GM21367 (cell line): ENCODE measurements around the gene KCNA1.
A peak's percentile ranks its signal among the peaks of the same experiment; 100 is the strongest.

Experiments used
- ATAC-seq: cut with Tn5 transposase; IDR thresholded peaks from one replicate; pipeline ENCODE4 v1.9.1; 2021; ENCODE audit not compliant: unreplicated experiment

The KCNA1 gene

DNA sequence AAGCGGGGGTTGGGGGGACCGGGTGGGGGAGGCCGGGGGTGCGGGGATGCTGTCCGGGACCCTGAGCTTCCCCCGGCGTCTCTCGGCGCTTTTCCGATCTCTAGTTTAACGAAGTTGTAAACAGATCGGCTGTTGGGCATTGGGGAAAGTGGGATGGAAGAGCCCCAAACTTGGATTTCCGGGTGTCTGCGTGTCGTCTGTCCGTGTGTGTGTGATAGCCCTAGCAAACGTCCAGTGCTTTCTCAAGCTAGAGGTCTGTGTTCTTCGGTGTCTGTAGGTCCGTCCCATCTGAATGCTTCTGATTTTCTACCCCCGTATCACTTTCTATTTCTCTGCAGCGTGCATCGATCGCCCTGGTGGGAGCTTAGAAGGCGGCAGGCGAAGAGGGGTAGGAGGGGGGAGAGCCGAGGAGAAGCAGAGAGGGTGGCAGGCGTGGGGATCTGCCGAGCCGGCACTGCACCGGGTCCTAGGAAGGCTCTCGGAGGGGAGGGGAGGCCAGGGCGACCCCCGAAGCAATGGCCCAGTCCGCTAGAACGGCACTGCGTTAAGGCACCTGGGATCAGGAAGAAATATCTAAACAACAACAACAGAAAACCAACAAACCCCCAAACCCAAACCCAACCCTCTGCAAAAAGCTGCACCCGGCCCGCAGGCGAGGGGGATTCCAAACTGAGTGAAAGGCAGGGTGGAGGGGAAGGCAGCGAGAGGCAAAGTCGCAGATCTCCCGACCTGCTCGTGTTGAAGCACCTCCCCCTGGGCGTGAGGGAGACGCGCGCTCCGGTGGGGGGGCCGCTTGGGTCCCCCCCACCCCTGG lies 1.0 kb downstream of the KCNA1 start:
- ATAC-seq, result no peak

DNA sequence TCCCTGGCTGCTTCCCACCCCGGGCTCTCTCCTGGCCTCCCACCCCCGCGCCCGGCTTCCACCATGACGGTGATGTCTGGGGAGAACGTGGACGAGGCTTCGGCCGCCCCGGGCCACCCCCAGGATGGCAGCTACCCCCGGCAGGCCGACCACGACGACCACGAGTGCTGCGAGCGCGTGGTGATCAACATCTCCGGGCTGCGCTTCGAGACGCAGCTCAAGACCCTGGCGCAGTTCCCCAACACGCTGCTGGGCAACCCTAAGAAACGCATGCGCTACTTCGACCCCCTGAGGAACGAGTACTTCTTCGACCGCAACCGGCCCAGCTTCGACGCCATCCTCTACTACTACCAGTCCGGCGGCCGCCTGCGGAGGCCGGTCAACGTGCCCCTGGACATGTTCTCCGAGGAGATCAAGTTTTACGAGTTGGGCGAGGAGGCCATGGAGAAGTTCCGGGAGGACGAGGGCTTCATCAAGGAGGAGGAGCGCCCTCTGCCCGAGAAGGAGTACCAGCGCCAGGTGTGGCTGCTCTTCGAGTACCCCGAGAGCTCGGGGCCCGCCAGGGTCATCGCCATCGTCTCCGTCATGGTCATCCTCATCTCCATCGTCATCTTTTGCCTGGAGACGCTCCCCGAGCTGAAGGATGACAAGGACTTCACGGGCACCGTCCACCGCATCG lies 1.8 kb downstream of the KCNA1 start:
- ATAC-seq, result no peak

DNA sequence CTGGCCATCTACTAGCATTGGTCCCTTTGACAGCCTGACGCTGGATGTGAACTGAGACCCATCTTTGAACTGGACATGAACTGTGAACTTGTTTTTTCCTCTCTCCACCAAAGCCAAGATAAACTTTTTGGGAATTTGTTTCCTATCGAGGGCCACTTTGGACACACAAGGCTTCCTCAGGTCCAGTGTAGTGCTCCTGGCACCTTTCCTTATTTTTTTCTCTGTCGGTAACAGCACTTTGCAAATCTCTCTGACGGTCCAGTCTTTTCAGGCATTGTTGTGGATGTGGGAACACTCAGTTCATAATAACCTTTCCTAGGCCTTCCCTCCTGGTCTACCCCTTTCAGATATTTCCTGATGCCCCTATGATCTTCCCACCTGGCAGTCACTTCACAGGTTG lies 5.0 kb downstream of the KCNA1 start:
- ATAC-seq, result no peak

DNA sequence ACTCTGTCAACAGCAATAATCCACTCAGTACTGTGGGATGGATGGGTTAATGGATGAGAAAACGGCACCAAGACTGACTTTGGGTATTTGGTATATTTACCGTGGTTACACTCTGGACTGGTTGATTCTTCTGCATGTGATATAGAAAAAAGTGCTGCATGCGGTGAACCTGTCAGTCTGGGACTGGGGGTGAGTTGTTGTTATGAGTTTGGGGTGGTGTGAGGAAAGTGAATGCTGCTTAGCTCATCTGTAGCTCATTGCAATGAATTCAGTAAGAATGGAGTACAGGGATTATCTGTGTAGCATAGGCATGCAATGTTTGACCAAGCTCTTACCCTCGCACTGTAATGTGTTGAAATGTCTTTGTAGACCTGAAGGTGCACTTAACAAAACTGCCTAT lies 6.0 kb downstream of the KCNA1 start:
- ATAC-seq, result no peak

DNA sequence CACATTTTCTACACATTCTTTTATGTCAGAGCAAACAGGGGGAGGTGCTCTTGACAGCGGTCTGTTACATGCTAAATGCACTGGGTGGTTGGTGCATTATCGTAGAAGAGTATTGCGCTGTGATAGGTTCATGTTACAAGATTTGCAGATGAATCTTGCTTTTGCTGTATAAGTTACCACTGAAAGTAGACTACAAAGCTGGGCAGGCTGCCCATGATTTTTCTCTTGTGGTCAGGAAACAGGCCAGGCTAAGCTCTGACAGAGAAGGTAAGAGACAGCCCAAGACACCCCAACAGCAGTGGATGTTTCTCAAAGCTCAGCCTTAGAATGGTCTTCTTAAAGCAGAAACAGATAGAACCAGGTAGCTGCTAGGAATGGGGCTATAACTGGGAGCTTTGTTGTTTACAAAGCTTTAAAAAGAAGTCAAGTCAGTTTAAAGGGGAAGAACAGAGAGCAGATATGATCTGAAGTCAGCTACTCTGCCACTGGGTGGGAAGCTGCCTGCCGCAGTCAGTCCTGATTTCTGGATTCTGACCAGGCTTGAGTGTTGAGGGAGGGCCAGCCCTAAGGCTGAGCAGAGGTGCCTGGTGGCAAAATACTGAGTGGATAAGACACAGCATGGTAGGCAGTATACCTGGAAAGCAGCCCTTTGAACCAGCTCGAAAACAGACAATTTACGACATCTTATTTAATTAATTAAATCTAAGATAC lies 9.4 kb downstream of the KCNA1 start:
- no peak for ATAC-seq

DNA sequence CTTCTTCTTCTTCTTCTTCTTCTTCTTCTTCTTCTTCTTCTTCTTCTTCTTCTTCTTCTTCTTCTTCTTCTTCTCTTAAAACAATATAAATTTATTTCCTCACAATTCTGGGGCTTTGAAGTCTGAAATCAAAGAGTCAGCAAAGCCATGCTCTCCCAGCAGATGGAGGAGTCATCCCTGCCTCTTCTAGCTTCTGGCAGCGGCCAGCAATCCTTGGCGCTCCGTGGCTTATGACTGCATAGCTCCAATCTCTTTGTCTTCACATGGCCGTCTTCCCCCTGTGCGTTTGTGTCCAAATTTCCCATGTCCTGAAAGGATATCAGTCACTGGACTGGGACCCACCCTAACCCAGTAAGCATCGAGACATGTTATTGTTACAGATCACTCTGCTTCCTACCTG lies 22.9 kb downstream of the KCNA1 start:
- no peak for ATAC-seq

DNA sequence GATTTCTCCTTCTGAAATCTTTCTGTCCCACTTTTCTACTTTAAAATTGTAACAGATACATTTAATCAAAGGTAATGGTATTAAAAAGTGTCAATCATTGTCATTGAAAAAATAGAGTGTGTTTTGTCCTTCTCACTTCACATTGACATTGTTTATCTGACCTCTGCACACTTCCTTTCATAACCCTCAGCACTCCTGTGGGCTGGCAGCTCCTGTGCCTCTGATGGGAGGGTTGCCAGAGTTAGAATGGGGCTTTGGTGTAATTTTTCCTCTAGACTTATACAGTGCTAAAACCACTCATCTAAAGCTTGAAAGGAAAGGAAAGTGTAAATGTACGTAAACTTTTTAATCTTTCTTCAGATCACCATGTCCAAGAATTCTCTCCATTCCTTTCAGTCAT lies 23.7 kb downstream of the KCNA1 start:
- ATAC-seq, result no peak

DNA sequence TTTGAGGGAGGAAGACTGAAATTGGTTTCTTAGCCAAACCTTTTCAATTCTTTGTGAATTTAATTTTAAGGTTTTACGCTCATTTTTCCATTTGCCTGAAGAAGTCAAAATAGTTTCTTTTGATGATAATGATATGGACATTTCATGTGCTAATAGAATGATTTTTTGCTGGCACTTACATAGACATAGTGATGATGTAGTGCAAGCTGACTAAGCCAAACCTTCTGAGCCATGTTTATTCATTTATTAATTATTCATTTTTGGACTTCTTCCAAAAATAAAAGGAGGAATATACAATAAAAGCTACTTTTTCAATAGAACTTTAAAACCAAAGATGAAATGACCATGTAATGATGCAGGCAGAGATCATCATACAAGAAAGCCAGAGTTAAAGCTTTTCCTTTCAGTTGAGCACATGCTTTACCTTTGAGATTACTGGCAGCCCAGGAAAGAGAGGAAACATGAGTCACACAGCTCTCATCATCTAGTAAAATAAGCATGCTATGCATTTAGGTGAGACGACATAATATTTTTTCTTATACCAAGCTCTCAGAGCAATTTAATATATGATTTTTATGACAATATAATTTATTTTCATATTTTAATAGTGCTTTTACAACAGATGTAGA lies 24.8 kb downstream of the KCNA1 start:
- no peak for ATAC-seq

DNA sequence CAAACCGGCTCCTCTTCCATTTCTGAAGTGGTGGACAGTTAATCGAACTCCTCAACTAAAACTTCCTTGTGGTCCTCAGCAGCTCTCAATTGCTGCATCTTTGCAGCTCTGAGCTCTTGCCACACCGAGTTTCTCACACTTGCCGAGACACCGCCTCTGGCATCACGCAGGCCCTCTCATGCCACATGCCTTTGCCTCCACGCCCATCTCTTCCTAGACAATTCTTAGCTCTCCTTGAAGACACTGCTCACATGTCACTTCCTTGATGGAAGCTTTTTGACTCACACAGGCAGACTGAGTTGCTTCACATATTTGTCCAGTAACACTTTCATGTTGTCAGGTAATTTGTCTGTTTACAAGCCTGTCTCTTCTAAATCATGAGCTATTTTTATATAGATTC lies 29.2 kb downstream of the KCNA1 start:
- no peak for ATAC-seq

DNA sequence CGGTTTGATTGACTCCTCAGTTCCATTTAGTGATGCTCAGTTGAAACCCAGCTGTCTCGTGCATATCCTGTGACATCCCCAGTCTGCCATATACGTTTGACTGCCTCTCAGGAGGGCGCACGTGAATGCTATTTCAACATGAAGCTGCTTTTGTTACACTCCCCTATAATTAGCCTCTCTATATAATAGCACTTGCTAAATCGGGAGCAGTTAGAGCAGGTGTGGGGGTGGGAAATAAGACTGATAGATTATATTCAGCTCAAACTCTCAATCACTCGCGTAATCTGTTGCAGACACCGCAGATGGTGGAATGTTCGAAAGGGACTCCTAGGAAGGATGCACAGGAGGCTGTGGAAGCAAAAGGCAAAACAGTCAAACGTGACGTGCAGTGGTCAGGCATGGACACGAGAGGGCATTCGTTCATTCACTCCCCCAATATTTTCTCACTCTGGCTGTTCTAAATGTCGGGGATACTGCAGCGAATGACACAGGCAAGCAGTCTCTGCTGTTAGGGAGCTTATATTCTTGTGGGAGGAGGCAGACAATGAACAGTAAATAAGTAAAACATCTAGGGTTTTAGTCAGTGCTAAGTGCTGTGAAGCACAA lies 29.8 kb downstream of the KCNA1 start:
- no peak for ATAC-seq

DNA sequence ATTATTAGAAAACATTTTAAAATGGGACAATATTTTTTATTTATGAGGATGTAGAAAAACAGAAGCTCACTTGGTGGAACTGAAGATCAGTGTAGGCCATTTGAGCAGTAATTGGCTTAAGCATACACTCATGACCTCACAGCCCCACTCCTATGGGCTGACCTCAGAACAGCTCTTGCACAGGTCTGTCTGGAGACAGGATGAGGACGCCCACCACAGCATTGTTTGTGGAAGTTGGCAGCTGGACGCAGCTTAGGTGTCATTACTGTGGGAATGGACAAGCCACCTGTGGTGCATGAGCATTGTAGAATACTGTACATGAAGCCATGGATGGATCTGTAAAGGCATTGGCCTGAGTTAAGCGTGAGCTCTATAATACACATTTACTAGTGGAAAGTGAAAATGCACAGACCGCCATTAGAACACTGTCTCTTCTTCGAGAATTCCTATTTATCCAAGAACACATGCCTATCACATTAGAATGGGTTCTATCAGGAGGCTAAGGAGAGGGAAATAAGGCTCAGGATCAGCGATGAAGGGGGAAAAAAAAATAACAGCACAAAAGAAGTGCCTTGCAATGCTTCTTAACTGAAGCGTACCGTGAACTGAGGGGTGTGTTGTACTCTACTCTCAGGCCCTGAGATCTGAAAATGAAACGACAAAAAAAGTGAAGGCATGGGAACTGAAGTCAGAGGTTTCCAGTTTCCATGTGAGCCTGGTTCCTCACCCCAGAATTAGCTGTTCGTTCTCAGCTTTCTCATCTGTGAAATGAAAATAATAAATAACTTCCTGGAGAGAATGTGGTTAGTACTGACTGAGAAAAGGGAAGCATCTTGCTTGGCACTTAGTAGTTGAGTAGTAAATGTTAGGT lies 33.6 kb downstream of the KCNA1 start:
- peak; percentile 78 for ATAC-seq

DNA sequence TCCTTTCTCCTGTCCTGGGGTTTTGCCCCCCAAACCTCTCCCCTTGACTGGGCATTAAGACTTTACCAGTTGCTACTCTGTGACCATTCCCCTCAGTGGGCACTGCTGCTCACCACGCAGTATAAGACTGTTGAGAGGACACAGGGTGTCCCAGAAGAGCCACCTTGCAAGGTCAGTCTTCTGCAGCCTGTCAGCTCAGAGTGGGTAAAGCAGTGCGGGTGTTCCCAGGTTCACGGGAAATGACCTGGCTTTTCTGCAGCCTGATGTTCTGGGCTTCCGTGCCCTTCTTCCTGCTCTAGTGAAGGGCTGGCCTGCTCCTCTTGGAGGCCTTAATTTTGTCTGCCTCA lies 34.2 kb downstream of the KCNA1 start:
- ATAC-seq, result peak; percentile 14

DNA sequence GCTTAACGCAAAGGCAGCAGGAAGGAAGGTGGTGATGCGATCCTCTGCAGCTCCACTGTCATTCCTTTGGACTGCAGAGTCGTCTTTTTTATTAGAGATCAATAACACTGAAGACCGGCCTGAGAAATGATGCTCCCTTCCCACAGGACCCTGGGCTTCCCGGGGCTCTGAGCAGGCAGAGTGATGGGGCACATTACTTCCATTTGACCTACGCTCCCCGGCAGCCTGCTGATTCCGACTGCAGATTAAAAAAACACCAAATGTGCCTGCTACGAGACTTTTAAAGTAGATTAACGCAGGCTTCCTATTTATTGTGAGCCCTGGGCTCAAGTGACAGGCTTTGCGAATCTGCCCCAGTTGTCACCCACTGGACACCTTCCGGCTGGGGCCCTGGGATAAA lies 37.5 kb downstream of the KCNA1 start:
- no peak for ATAC-seq

DNA sequence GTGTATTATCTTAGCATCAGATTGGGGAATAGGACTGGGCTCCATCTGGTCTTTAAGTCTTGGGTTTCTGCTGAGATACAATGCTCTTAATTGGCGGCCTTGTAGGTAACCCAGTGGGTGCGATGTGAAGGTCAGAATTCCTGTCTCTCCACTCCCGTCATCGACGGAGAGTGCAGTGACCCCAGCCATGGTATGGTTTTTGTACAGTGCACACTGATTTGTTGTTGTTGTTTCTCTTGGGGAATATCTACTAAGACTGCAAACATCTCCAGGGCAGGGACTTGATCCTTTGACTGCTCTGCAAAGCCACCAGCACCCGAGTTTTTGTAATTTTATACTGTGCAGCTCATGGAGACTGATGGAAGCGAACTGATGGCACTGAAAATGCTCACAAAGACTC lies 41.4 kb downstream of the KCNA1 start:
- ATAC-seq, result no peak

DNA sequence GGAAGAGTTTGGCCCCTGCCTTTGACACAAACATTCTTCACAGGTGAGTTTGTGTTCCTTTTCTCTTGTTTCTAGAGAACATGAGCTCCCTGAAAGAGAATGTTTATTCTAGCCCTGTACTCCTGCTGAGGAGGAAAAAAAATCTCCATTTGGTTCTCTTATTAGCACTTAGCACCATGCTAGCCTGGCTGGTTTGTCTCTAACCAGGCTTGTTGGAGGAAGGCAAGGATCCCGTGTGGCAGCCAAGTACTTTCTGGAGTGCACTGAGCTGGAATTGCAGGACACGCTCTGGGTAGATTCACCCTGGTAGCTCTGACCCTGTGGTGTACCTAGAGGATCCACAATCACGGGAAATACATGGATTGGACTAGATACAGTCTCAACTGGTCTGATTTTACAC lies 41.9 kb downstream of the KCNA1 start:
- no peak for ATAC-seq

DNA sequence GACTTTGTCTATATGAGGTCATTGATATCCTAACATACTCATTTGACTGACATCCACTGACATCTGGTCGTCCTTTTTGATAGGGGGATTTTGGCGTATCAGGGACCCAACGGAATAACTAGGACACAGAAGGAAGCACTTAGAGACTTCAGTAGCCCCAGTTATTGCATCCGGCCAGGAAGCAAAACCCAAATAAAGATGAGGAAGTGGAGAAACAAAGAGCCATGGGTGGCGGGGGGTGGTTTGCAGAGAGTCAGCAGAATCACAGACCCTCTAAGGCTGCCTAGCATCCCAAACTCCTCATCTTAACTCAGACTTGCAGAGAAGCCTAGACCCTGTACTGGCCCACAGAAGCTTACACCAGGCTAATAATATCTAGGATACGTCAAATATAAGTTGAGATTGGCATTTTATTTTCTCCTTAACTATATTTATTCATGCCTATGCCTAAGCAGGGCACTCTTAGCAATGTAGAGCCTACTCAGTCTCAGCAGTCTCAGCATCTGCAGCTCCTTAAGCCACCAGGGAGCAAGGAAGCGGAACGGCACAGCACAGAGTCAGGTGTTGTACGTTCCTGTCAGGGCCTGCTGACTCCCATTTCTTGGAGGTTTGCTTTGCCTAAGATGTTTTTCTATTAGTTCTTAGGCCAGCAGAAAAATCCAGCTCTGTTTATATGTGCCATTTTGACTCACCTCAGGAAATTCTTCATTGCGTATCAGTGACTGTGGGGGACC lies 45.1 kb downstream of the KCNA1 start:
- ATAC-seq, result no peak

DNA sequence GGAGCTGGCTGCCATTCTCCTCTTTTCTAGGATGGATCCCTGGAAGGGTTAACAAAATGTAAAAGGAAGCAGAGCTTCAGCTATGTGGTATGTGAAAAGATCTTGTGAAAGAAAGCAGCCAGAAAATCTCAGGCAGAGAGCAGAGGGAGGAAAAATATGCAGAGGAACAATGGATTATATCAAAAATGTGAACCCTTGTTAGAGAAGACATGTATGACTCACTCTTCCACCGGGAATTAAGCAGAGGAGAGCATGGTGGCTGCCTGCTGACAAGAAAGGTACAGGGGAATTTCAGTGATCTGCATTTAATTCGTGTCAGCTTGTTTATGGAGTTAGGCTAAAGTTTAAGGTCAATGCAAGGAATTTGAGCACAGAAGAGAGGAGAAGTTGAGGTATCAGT lies 46.3 kb downstream of the KCNA1 start:
- no peak for ATAC-seq

DNA sequence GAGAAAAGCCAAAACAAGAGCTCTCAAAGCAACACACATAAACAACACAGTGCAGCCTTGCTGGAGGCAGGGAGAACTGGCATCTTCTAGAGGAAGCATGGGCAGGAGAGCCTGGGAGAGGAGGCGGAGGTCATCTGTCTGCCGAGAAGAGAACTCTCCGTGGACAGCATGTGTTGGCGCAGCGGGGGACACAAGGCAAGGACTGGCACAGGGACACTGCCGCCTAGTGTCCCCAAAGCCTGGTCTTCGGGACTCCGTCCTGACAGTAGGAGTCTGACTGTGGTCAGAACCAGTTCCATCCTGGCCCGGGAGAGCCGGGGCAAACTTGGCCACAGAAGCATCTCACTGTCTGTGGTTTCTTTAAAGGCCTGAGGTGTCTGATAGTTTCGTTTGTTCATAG lies 47.3 kb downstream of the KCNA1 start:
- ATAC-seq, result no peak

DNA sequence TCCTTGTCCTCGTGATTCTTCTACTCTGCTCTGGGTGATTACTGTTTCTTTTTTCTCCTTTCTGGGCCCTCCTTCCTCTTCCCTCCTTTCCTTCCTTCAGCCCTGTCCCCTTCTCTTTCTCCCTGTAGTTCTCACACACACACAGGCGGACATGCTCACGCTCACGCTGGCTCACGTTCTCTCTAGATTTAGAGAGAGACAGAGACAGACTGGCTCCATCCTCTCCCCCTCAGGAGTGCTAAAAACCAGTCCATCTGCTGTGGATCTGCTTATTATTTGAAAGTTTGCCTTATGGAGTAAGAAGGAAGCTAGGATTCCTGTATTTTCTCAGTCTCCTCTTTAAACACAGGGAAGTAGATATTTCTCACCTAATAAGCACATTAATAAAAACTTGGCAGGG lies 48.1 kb downstream of the KCNA1 start:
- ATAC-seq, result no peak
